ENCODE data around the gene NPIPB4. TPM values are rescaled to one million over a fixed set of nuclear protein-coding genes. Genes with fewer than 3 reads are reported as not detected.
"Not testable (repeated sequence)": the region's sequence is repeated elsewhere in the genome, so short reads cannot be mapped to it uniquely, and the experiment has no call there.

NPIPB4 gene
- total RNA-seq, 2 donors from 2014 or later, result 177 to 222 TPM

- not testable (repeated sequence) for H3K36me3 Mint-ChIP-seq (ENCODE audit: low read depth); H3K27ac Mint-ChIP-seq; H3K9me3 ChIP-seq (ENCODE audit: control insufficient read depth, low read length); H3K27ac ChIP-seq (ENCODE audit: low read depth, low read length); H3K4me3 Mint-ChIP-seq; H3K4me1 ChIP-seq (ENCODE audit: control insufficient read depth, insufficient read depth, low read length); H3K27me3 Mint-ChIP-seq (ENCODE audit: insufficient read depth); H3K4me3 ChIP-seq (ENCODE audit: low read length); H3K9ac ChIP-seq (ENCODE audit: extremely low read depth, low read length, poor library complexity, severe bottlenecking); H3K36me3 ChIP-seq (ENCODE audit: control insufficient read depth, insufficient read depth, low read length); H3K27me3 ChIP-seq (ENCODE audit: control insufficient read depth, insufficient read depth, low read length, poor library complexity, severe bottlenecking); H3K4me1 Mint-ChIP-seq; DNase-seq; H3K9me3 Mint-ChIP-seq
- WGBS, 2 experiments (ENCODE audit: insufficient coverage in 1 of 2, insufficient read length in 1 of 2), result 94% methylated on average over 5 of the region's 8 CpGs; no CpG with 5 or more reads in 1 of the 2 experiments
These were observed 27.6 kb downstream of the NPIPB4 start for GRCh38 chr16:21829929-21830328.

GRCh38 chr16:21826067-21826706, 31.4 kb downstream of the NPIPB4 start:
- H3K9ac ChIP-seq (ENCODE audit: extremely low read depth, low read length, poor library complexity, severe bottlenecking); H3K9me3 ChIP-seq (ENCODE audit: control insufficient read depth, low read length); H3K27ac Mint-ChIP-seq; H3K36me3 Mint-ChIP-seq (ENCODE audit: low read depth); H3K4me3 ChIP-seq (ENCODE audit: low read length); H3K4me3 Mint-ChIP-seq; H3K27me3 ChIP-seq (ENCODE audit: control insufficient read depth, insufficient read depth, low read length, poor library complexity, severe bottlenecking); H3K4me1 Mint-ChIP-seq; H3K27ac ChIP-seq (ENCODE audit: low read depth, low read length); H3K9me3 Mint-ChIP-seq; DNase-seq; H3K4me1 ChIP-seq (ENCODE audit: control insufficient read depth, insufficient read depth, low read length); H3K36me3 ChIP-seq (ENCODE audit: control insufficient read depth, insufficient read depth, low read length); H3K27me3 Mint-ChIP-seq (ENCODE audit: insufficient read depth): not testable (repeated sequence)
- 87% methylated on average over 4 of the region's 5 CpGs; no CpG with 5 or more reads in 1 of the 2 experiments for WGBS, 2 experiments (ENCODE audit: insufficient coverage in 1 of 2, insufficient read length in 1 of 2)

GRCh38 chr16:21825526-21825925, 32.0 kb downstream of the NPIPB4 start:
- H3K9ac ChIP-seq (ENCODE audit: extremely low read depth, low read length, poor library complexity, severe bottlenecking); H3K4me1 ChIP-seq (ENCODE audit: control insufficient read depth, insufficient read depth, low read length); H3K36me3 ChIP-seq (ENCODE audit: control insufficient read depth, insufficient read depth, low read length); H3K9me3 Mint-ChIP-seq; DNase-seq; H3K4me1 Mint-ChIP-seq; H3K27me3 ChIP-seq (ENCODE audit: control insufficient read depth, insufficient read depth, low read length, poor library complexity, severe bottlenecking); H3K4me3 ChIP-seq (ENCODE audit: low read length); H3K27me3 Mint-ChIP-seq (ENCODE audit: insufficient read depth); H3K36me3 Mint-ChIP-seq (ENCODE audit: low read depth); H3K4me3 Mint-ChIP-seq; H3K27ac Mint-ChIP-seq; H3K27ac ChIP-seq (ENCODE audit: low read depth, low read length); H3K9me3 ChIP-seq (ENCODE audit: control insufficient read depth, low read length): not testable (repeated sequence)
- 87 to 100% methylated on average over 1 to 4 of the region's 4 CpGs for WGBS, 2 experiments (ENCODE audit: insufficient coverage in 1 of 2, insufficient read length in 1 of 2)

- not testable (repeated sequence) for H3K27ac ChIP-seq (ENCODE audit: low read depth, low read length); H3K27me3 Mint-ChIP-seq (ENCODE audit: insufficient read depth); DNase-seq; H3K4me3 Mint-ChIP-seq; H3K4me1 Mint-ChIP-seq; H3K27me3 ChIP-seq (ENCODE audit: control insufficient read depth, insufficient read depth, low read length, poor library complexity, severe bottlenecking); H3K27ac Mint-ChIP-seq; H3K36me3 Mint-ChIP-seq (ENCODE audit: low read depth); H3K9me3 Mint-ChIP-seq; H3K4me1 ChIP-seq (ENCODE audit: control insufficient read depth, insufficient read depth, low read length); H3K4me3 ChIP-seq (ENCODE audit: low read length); H3K36me3 ChIP-seq (ENCODE audit: control insufficient read depth, insufficient read depth, low read length); H3K9ac ChIP-seq (ENCODE audit: extremely low read depth, low read length, poor library complexity, severe bottlenecking); H3K9me3 ChIP-seq (ENCODE audit: control insufficient read depth, low read length)
- WGBS, 2 experiments (ENCODE audit: insufficient coverage in 1 of 2, insufficient read length in 1 of 2), result no CpG with 5 or more reads among the region's 3 CpGs
These were observed 34.3 kb downstream of the NPIPB4 start for GRCh38 chr16:21823258-21823657.

GRCh38 chr16:21820908-21821465, 36.6 kb downstream of the NPIPB4 start:
- not testable (repeated sequence) for H3K9ac ChIP-seq (ENCODE audit: extremely low read depth, low read length, poor library complexity, severe bottlenecking); H3K4me1 ChIP-seq (ENCODE audit: control insufficient read depth, insufficient read depth, low read length); H3K27me3 Mint-ChIP-seq (ENCODE audit: insufficient read depth); H3K27ac ChIP-seq (ENCODE audit: low read depth, low read length); H3K27me3 ChIP-seq (ENCODE audit: control insufficient read depth, insufficient read depth, low read length, poor library complexity, severe bottlenecking); H3K9me3 ChIP-seq (ENCODE audit: control insufficient read depth, low read length); DNase-seq; H3K4me1 Mint-ChIP-seq; H3K9me3 Mint-ChIP-seq; H3K36me3 ChIP-seq (ENCODE audit: control insufficient read depth, insufficient read depth, low read length); H3K36me3 Mint-ChIP-seq (ENCODE audit: low read depth)
- peak overlapping the region; percentile 78 for H3K4me3 Mint-ChIP-seq
- H3K27ac Mint-ChIP-seq, result peak overlapping the region; percentile 88
- peak overlapping the region; percentile 77 for H3K4me3 ChIP-seq (ENCODE audit: low read length)
- WGBS, 2 experiments (ENCODE audit: insufficient coverage in 1 of 2, insufficient read length in 1 of 2), result 99 to 100% methylated on average over 2 to 13 of the region's 15 CpGs

GRCh38 chr16:21820028-21820907, 37.3 kb downstream of the NPIPB4 start:
- not testable (repeated sequence) for H3K27me3 Mint-ChIP-seq (ENCODE audit: insufficient read depth); H3K9me3 ChIP-seq (ENCODE audit: control insufficient read depth, low read length); H3K4me1 ChIP-seq (ENCODE audit: control insufficient read depth, insufficient read depth, low read length); H3K36me3 Mint-ChIP-seq (ENCODE audit: low read depth); H3K36me3 ChIP-seq (ENCODE audit: control insufficient read depth, insufficient read depth, low read length); H3K4me1 Mint-ChIP-seq; H3K9me3 Mint-ChIP-seq; H3K27me3 ChIP-seq (ENCODE audit: control insufficient read depth, insufficient read depth, low read length, poor library complexity, severe bottlenecking)
- peak overlapping the region; percentile 78 for H3K4me3 Mint-ChIP-seq
- H3K4me3 ChIP-seq (ENCODE audit: low read length), result peak overlapping the region; percentile 77
- WGBS, 2 experiments (ENCODE audit: insufficient coverage in 1 of 2, insufficient read length in 1 of 2), result 8 to 9% methylated on average over 18 to 55 of the region's 55 CpGs
- H3K27ac Mint-ChIP-seq, result peak overlapping the region; percentile 88
- peak; percentile 90 for DNase-seq
- H3K9ac ChIP-seq (ENCODE audit: extremely low read depth, low read length, poor library complexity, severe bottlenecking), result peak overlapping the region; percentile 62
- H3K27ac ChIP-seq (ENCODE audit: low read depth, low read length), result peak overlapping the region; percentile 54
